RWPE2 (cell line): ENCODE results near the gene TBP.
A peak's percentile ranks its signal among the peaks of the same experiment; 100 is the strongest.
"Not testable (repeated sequence)": the region's sequence is repeated elsewhere in the genome, so short reads cannot be mapped to it uniquely, and the experiment has no call there.

ENCODE experiments used
- ATAC-seq: fragments of 200-7000 bp; cut with Tn5 transposase; 3 replicates; pipeline ENCODE4 v1.9.1; 2021; ENCODE audit warnings: low read depth
- DNase-seq: peaks from one replicate; pipeline ENCODE4 v3.0.0-alpha.2; 2020; ENCODE audit warnings: low spot score
- H3K27ac ChIP-seq: fragments of 450-650 bp; 2 replicates; pipeline ENCODE4 v1.5.1; 2017; ENCODE audit warnings: mild to moderate bottlenecking; ENCODE audit not compliant: poor library complexity, severe bottlenecking
- H3K27me3 ChIP-seq: fragments of 250-450 bp; sonication (Bioruptor Pico); 2 replicates; pipeline ENCODE4 v1.5.1; 2021; ENCODE audit warnings: mild to moderate bottlenecking, moderate library complexity; ENCODE audit not compliant: insufficient read depth, poor library complexity, severe bottlenecking
- H3K36me3 ChIP-seq: fragments of 250-450 bp; sonication (Bioruptor Pico); 2 replicates; pipeline ENCODE4 v1.5.1; 2020; ENCODE audit warnings: low read depth, mild to moderate bottlenecking, moderate library complexity
- H3K4me1 ChIP-seq: fragments of 250-450 bp; sonication (Bioruptor Pico); 2 replicates; pipeline ENCODE4 v1.5.1; 2021; ENCODE audit warnings: mild to moderate bottlenecking, moderate library complexity; ENCODE audit not compliant: insufficient read depth, poor library complexity, severe bottlenecking
- H3K4me3 ChIP-seq: fragments of 250-450 bp; sonication (Bioruptor Pico); 2 replicates; pipeline ENCODE4 v1.5.1; 2021; ENCODE audit warnings: mild to moderate bottlenecking, moderate library complexity; ENCODE audit not compliant: severe bottlenecking
- H3K9me3 ChIP-seq: fragments of 250-450 bp; sonication (Bioruptor Pico); 2 replicates; pipeline ENCODE4 v1.5.1; 2021; ENCODE audit warnings: mild to moderate bottlenecking, moderate library complexity; ENCODE audit not compliant: severe bottlenecking
- CTCF ChIP-seq: fragments of 450-650 bp; IDR thresholded peaks from one replicate; pipeline ENCODE4 v1.5.1; 2017; ENCODE audit warnings: mild to moderate bottlenecking, moderate library complexity; ENCODE audit not compliant: poor library complexity, severe bottlenecking

The TBP gene

GRCh38 chr6:170522565-170523183 lies 31.5 kb upstream of the TBP start:
- Histone ChIP-seq H3K4me3 (no peak overlapping the region), H3K36me3 (no peaks in the 10 kb centered on the region), H3K27me3 (no peaks in the 10 kb centered on the region), H3K9me3 (no peaks in the 10 kb centered on the region), H3K4me1 (no peaks in the 10 kb centered on the region), H3K27ac (no peak overlapping the region)
- DNase-seq (no peak), ATAC-seq (peak; percentile 73)
- peak; percentile 53 for TF ChIP-seq CTCF

- no peak for ATAC-seq
- Histone ChIP-seq H3K36me3 (no peaks in the 10 kb centered on the region), H3K27ac (no peak overlapping the region), H3K4me3 (no peak overlapping the region), H3K9me3 (no peaks in the 10 kb centered on the region), H3K27me3 (no peaks in the 10 kb centered on the region), H3K4me1 (no peaks in the 10 kb centered on the region)
- no peak for TF ChIP-seq CTCF
- DNase-seq: no peak
Measured at GRCh38 chr6:170523256-170524171, 30.7 kb upstream of the TBP start.

GRCh38 chr6:170524172-170524502 lies 30.0 kb upstream of the TBP start:
- Histone ChIP-seq H3K4me3 (no peak overlapping the region), H3K36me3 (no peaks in the 10 kb centered on the region), H3K9me3 (no peaks in the 10 kb centered on the region), H3K27me3 (no peaks in the 10 kb centered on the region), H3K4me1 (no peaks in the 10 kb centered on the region), H3K27ac (no peak overlapping the region)
- TF ChIP-seq CTCF: no peak
- DNase-seq: no peak
- ATAC-seq: no peak

GRCh38 chr6:170525795-170526194 lies 28.4 kb upstream of the TBP start:
- H3K9me3 ChIP-seq: no peaks in the 10 kb centered on the region
- no peak overlapping the region for H3K4me3 ChIP-seq
- H3K27me3 ChIP-seq: no peaks in the 10 kb centered on the region
- H3K27ac ChIP-seq: no peak overlapping the region
- no peak for ATAC-seq
- H3K4me1 ChIP-seq: no peaks in the 10 kb centered on the region
- no peak for DNase-seq
- H3K36me3 ChIP-seq: no peaks in the 10 kb centered on the region
- TF ChIP-seq CTCF: no peak

GRCh38 chr6:170527995-170528394 lies 26.2 kb upstream of the TBP start:
- ATAC-seq: not testable (repeated sequence)

More at GRCh38 chr6:170527995-170528394, 26.2 kb upstream of the TBP start:
- H3K4me1 ChIP-seq, DNase-seq, H3K27me3 ChIP-seq, H3K4me3 ChIP-seq, H3K36me3 ChIP-seq, H3K27ac ChIP-seq, H3K9me3 ChIP-seq: not testable (repeated sequence)
